ENCODE results near the gene ERAP2. TPM values are rescaled to one million over a fixed set of nuclear protein-coding genes. Genes with fewer than 3 reads are reported as not detected.
A peak's percentile ranks its signal among the peaks of the same experiment; 100 is the strongest.

ERAP2 gene
- total RNA-seq, 2 experiments from 2014 or later: 43.0 to 44.5 TPM

DNA sequence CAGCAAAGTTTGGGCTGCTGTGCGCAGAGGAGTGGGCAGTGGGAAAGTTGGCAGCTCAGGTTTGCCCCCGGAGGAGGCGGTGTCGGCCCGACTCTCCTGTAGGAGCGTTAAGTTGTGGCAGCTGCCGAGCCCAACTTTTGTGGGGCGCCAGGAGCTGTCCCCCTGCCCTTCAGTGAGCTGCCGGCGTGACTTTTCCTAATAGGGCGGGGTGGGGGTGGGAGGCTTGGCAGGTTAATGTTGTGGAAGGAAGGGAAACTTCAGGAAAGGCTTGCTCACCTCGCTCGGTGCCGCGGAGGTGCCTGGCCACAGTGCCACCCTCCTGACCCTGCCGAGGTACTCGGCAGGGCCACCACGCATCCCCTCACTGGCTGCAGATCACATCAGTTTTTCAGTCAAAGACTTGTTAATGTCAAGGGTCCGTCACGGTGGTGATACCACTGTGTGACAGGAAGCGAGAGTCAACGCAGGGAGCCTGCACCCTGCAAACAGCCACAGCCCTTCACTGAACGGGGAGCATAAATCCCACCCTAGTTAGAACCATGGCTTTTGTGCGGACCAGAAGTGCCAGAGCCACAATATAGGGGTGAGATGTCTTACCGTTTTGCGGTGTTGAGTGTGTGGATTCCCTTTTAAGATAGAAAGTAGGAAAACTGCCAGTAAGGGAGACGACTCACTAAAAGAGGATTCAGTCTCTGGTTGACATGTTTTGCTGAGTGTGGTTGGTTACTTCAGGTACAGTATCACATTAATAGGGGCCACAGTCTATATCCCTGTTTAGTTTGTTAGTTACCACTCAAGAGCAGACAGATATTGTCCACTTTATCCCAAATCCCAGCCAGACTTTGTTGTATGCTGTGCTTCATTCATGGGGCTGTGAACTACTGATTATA is 60.4 kb downstream of the ERAP2 start:
- Mint-ChIP-seq H3K9me3 (no peaks in the 10 kb centered on the region), H3K27ac (peak overlapping the region; percentile 99), H3K36me3 (ENCODE audit: low read depth) (peaks cover 20% of the 10 kb centered on the region), H3K4me3 (peak overlapping the region; percentile 82), H3K27me3 (no peaks in the 10 kb centered on the region), H3K4me1 (ENCODE audit: low read depth) (peaks cover 53% of the 10 kb centered on the region)
- peak; percentile 32 for ATAC-seq
- intact Hi-C loops (cut with micrococcal nuclease): loop anchor here (10.0 kb wide), 1 partner anchor 68 kb away; no protein-coding TSS in a partner anchor
- DNase-seq: peak; percentile 85
- ChIA-PET CTCF (interaction anchor here (1.2 to 5.8 kb wide), 7 partner anchors 12 to 225 kb away, joined by 3 to 30 read pairs (median 4); no protein-coding TSS in a partner anchor), POLR2A (interaction anchor here (1.0 to 2.5 kb wide), 10 partner anchors 7 to 68 kb away, joined by 3 to 18 read pairs (median 4); no protein-coding TSS in a partner anchor)
- TF ChIP-seq, protein P1, sequence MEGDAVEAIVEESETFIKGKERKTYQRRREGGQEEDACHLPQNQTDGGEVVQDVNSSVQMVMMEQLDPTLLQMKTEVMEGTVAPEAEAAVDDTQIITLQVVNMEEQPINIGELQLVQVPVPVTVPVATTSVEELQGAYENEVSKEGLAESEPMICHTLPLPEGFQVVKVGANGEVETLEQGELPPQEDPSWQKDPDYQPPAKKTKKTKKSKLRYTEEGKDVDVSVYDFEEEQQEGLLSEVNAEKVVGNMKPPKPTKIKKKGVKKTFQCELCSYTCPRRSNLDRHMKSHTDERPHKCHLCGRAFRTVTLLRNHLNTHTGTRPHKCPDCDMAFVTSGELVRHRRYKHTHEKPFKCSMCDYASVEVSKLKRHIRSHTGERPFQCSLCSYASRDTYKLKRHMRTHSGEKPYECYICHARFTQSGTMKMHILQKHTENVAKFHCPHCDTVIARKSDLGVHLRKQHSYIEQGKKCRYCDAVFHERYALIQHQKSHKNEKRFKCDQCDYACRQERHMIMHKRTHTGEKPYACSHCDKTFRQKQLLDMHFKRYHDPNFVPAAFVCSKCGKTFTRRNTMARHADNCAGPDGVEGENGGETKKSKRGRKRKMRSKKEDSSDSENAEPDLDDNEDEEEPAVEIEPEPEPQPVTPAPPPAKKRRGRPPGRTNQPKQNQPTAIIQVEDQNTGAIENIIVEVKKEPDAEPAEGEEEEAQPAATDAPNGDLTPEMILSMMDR (IDR thresholded peaks at IDR 0.05): no peak

DNA sequence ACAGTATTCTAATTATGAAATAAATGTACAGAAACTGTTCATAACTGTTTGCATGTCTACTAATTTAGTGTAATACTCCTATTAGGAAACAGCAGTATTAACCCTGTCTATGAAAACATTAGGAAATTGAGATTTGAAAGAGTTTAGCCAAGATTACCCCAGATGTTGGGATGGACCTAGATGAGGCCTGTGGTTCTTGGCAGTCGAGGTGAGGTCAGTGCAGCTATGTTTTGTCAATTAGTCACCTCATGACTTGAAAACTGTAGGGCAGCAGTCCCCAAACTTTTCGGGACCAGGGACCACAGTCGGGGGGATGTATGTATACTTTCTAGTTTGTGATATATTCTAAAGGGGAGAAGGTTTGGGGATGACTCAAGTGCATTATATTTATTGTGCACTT is 64.3 kb downstream of the ERAP2 start:
- no peak for DNase-seq
- TF ChIP-seq, protein P1 (IDR thresholded peaks at IDR 0.05): no peak
- Mint-ChIP-seq H3K36me3 (ENCODE audit: low read depth) (peaks cover 38% of the 10 kb centered on the region), H3K27ac (peak overlapping the region; percentile 73), H3K9me3 (no peaks in the 10 kb centered on the region), H3K27me3 (no peaks in the 10 kb centered on the region), H3K4me1 (ENCODE audit: low read depth) (peaks cover 64% of the 10 kb centered on the region), H3K4me3 (peak overlapping the region; percentile 21)
- POLR2A ChIA-PET: interaction anchor here (0.8 to 3.0 kb wide), 2 partner anchors 9 to 64 kb away, joined by 5 to 10 read pairs; partner anchors contain the start of gene ERAP2
- CTCF ChIA-PET: interaction anchor here (1.1 to 5.8 kb wide), 4 partner anchors 9 to 208 kb away, joined by 3 to 30 read pairs (median 4); no protein-coding TSS in a partner anchor
- intact Hi-C loops (cut with micrococcal nuclease): no loop called here
- ATAC-seq: no peak

DNA sequence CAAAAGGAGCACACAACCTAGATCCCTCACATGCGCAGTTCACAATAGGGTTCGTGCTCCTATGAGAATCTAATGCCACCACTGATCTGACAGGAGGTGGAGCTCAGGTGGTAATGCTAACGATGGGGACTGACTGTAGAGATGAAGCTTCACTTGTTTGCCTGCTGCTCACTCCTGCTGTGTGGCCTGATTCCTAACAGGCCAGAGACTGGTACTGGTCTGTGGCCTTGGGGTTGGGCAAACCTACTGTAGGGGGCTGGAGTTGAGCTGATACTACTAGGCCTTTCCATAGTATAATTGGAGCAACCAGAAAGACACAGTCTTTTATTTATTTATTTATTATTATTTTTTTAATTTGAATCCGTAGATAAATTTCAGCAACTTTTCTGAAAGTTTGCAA is 64.8 kb downstream of the ERAP2 start:
- intact Hi-C loops (cut with micrococcal nuclease): no loop called here

DNA sequence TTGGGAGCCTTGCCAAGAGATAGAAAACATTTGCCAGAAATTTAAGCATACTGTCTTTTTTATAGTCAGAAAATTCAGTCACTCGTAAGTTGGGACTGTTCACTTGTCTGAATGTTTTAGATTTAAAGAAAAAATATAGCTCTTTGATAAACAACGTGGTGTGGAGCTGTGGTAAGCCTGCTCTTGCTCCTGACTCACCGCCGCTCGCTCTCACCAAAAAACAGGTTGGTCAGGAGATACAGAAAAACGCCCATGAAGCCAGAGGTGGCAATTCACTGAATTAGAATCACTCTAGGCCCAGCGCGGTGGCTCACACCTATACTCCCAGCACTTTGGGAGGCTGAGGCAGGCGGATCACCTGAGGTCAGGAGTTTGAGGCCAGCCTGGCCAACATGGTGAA is 65.8 kb downstream of the ERAP2 start:
- H3K27ac Mint-ChIP-seq: peak overlapping the region; percentile 60
- peak overlapping the region; percentile 13 for H3K4me3 Mint-ChIP-seq
- no peaks in the 10 kb centered on the region for H3K9me3 Mint-ChIP-seq
- TF ChIP-seq, protein P1 (IDR thresholded peaks at IDR 0.05): no peak
- ATAC-seq (peak; percentile 73), DNase-seq (peak; percentile 74)
- POLR2A ChIA-PET: interaction anchor here (0.9 to 3.0 kb wide), 3 partner anchors 8 to 133 kb away, joined by 3 to 10 read pairs (median 3); no protein-coding TSS in a partner anchor
- H3K27me3 Mint-ChIP-seq: no peaks in the 10 kb centered on the region
- H3K4me1 Mint-ChIP-seq (ENCODE audit: low read depth): peaks cover 75% of the 10 kb centered on the region
- peaks cover 36% of the 10 kb centered on the region for H3K36me3 Mint-ChIP-seq (ENCODE audit: low read depth)
- intact Hi-C loops (cut with micrococcal nuclease): no loop called here
- CTCF ChIA-PET: interaction anchor here (0.8 to 5.8 kb wide), 2 partner anchors 68 to 73 kb away, joined by 3 to 30 read pairs; no protein-coding TSS in a partner anchor

More for the DNA sequence above, 64.8 kb downstream of the ERAP2 start:
- Mint-ChIP-seq H3K27me3 (no peaks in the 10 kb centered on the region), H3K36me3 (ENCODE audit: low read depth) (peaks cover 38% of the 10 kb centered on the region), H3K4me1 (ENCODE audit: low read depth) (peaks cover 70% of the 10 kb centered on the region), H3K4me3 (no peak overlapping the region), H3K9me3 (no peaks in the 10 kb centered on the region), H3K27ac (peak overlapping the region; percentile 57)
- DNase-seq: no peak
- POLR2A ChIA-PET: interaction anchor here (0.8 to 3.0 kb wide), 3 partner anchors 9 to 133 kb away, joined by 3 to 10 read pairs (median 5); partner anchors contain the start of gene ERAP2
- TF ChIP-seq, protein P1 (IDR thresholded peaks at IDR 0.05): no peak
- ATAC-seq: no peak
- CTCF ChIA-PET: interaction anchor here (1.1 to 5.8 kb wide), 2 partner anchors 9 to 72 kb away, joined by 4 to 30 read pairs; no protein-coding TSS in a partner anchor

Measured in activated CD8-positive, alpha-beta T cell treated with anti-CD3 and anti-CD28 coated beads for 36 hours (primary cell).